GM12873 (cell line): ENCODE results near the gene HOXC12.

Experiments
- TF ChIP-seq, protein P1 (sequence below): IDR thresholded peaks from 2 replicates; pipeline ENCODE4 v1.5.1; 2012; ENCODE audit warnings: low read depth, mild to moderate bottlenecking, moderate library complexity, low read length, control low read depth; ENCODE audit not compliant: insufficient read depth; ENCODE audit errors: missing control alignments

HOXC12 gene

DNA sequence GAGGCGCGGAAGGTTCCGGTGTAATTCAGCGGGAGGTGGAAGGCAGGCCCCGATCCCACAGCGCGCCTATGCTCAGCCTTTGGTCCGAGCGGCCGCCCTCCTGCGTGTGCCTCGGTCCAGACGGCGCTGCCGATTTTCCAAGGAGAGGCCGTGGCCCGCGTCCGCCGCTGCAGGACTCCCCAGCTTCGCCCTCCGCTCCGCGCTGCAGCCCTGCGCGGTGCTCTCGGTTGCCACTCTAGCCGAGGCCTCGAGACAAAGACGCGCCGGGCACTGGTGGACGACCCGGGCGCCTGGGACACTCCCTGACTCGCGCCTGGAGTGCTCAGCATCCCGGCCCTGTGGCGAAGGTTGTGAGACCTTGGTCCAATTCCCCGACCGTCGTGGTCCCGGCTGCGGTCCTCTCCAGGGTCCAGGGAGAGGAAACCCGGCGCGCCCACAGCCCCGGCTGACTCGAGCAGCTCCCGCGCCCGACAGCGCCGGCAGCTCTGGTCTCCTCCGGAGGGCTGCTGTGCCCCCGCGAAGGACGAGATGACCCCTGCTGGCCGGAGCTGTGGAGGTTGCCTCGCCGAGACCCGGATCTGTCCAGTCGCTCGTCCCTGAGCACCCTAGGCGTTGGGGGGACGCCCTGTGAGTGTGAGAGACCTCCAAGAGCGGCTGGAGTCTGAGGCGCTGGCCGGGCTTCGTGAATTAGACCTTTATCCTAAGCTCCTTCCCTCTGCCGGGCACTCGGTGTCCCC is 6.5 kb downstream of the HOXC12 start:
- TF ChIP-seq, protein P1, sequence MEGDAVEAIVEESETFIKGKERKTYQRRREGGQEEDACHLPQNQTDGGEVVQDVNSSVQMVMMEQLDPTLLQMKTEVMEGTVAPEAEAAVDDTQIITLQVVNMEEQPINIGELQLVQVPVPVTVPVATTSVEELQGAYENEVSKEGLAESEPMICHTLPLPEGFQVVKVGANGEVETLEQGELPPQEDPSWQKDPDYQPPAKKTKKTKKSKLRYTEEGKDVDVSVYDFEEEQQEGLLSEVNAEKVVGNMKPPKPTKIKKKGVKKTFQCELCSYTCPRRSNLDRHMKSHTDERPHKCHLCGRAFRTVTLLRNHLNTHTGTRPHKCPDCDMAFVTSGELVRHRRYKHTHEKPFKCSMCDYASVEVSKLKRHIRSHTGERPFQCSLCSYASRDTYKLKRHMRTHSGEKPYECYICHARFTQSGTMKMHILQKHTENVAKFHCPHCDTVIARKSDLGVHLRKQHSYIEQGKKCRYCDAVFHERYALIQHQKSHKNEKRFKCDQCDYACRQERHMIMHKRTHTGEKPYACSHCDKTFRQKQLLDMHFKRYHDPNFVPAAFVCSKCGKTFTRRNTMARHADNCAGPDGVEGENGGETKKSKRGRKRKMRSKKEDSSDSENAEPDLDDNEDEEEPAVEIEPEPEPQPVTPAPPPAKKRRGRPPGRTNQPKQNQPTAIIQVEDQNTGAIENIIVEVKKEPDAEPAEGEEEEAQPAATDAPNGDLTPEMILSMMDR: no peak

DNA sequence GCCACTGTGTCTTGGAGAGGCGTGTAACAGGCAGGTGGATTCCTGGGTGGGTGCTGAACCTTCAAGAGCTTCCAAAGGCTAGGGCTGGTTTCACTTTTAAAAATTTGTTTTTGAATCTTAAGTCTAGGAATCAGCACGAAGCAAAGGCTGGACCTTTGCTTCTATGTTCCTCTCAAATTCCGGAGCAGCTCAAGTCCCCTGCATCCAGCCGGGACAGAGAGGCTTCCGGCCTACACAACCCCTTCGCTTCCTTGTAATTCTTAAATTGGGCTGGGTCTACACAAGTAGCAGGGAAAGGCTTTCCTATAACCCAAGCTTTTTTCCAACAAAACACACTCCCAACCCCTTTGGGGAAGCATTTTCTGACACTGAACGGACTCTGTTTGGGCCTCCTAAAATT is 8.3 kb downstream of the HOXC12 start:
- TF ChIP-seq, protein P1: no peak

DNA sequence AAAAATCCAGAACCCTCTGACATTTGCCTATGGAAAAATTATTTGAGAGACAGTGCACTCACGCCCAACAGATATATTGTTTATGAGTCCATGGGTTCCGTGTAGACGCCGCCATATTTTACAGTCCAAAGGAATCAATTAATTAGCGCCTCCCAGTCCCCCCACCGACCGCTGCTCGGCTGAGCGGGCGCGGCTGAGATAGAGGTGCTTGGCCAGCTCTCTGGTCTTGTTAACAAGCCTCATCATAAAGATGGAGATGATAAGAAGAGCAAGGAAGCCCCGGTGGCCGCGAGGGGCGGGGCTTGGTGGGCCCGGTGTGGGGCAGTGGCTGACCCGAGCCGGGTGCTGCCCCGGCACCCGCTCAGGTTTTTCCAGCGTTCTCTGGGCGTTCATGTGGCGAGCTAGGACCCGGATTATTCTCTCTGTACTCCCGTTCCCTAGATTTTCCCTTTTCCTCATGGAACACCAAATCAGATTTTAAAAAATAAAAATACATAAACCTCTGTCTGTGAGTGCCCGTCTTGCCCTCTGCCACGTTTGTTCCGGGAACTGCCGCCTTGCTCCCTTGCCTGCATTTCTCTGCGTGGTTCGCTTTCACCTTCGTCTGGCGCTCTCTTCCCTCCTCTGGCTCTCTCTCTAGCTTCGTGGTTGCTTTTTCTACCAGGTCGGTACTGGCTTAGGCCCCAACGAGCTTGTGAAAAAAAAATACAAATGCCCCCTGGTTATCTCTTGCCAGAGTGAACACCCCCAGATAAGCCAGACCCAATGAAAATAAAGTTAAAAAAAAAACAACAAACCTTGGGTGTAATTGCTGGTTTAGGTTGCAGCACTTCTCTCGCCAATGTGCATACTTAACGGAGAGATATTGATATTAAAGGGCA is 9.0 kb downstream of the HOXC12 start:
- TF ChIP-seq, protein P1: no peak

DNA sequence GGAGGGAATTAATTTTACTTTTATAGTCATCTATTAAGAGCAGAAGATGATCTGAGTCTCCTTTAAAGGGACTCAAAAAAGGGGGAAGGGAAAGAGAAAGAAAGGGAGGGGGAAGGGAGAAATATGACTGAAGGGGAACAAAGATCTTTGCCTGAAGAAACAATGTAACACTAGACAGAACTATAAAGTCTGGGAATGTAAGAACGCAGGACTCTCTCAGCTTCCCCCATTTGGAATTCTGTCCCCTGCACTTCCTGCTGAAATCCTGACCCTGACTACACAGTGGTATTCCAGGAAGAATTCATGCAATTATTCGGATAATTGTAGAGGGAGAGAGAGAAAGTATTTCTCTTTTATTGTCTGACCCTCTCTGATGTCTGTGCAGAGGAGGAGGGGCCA is 9.6 kb downstream of the HOXC12 start:
- TF ChIP-seq, protein P1: no peak

DNA sequence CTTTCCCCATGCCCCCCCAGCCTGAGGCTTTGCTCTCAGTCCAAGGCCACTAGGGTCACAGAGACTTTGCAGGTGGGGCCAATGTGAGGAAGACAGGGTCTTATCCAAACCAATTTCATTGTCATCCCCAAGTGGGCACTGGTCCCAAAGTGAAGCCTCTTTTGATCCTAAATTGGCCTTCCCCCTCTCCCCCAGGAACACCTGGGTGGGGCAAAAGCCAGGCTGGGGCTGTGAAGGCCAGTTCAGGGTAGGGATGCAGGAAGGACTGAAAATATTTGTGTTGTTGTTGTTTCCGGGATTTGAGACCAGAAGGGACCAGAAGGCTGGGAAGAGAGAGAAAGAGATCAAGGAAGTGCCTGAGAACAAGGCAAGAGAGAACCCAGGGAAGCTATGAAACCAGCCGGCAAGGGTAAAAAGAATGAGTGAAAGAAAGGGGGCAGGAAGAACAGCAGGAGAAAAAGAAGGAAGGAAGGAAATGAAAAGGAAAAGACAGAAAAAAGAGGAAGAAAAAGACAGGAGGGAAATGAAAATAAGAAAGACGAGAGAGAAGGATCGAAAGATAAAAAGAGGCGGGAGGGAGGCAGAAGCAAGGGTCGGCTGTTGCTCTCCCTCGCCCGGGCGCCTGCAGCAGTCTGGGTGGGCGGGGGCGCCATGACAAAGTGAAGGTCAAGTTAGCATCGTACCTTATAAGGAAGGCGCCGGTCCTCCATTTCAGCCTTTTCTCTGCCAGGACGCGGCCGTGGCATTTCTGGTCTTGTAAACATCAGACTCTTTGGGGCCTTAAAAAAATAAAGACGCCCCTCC is 10.8 kb downstream of the HOXC12 start:
- TF ChIP-seq, protein P1: no peak

DNA sequence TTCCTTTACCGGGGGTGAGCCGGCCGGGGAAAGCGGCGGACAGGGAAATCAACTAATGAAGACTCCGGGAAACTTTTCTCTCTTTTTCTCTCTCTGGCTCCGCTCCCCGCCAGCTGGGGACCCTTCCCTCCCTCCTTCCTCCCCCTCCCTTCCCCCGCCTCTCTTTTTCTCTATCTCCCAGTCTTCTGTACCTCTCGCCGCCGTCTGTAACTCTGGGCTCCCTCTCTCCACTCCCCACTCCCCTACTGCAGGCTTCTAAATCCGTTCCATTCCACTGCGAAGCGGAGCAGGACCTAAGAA is 11.3 kb downstream of the HOXC12 start:
- TF ChIP-seq, protein P1: no peak
